MM.1S (cell line): ENCODE results near the gene PON2.

Experiments
- DNase-seq: peaks from one replicate; pipeline ENCODE4 v3.0.0-alpha.2; 2015
- H2AFZ ChIP-seq: fragments of 300-600 bp; sonication (generic); 2 replicates; pipeline ENCODE4 v1.6.0; 2016; ENCODE audit warnings: antibody characterized with exemption, low read length
- H3F3A ChIP-seq: fragments of 300-600 bp; sonication (generic); 2 replicates; pipeline ENCODE4 v1.6.1; 2016; ENCODE audit warnings: mild to moderate bottlenecking, antibody characterized with exemption, low read length, moderate library complexity, mixed read lengths; ENCODE audit not compliant: insufficient read depth
- H3K27ac ChIP-seq: fragments of 300-600 bp; sonication (generic); 2 replicates; pipeline ENCODE4 v1.5.1; 2016; ENCODE audit warnings: mild to moderate bottlenecking, low read length
- H3K27me3 ChIP-seq: fragments of 300-600 bp; sonication (generic); replicated peaks from 2 replicates; pipeline ENCODE4 v1.6.0; 2016; ENCODE audit warnings: low read length; ENCODE audit not compliant: insufficient read depth
- H3K36me3 ChIP-seq: fragments of 300-600 bp; sonication (generic); replicated peaks from 2 replicates; pipeline ENCODE4 v1.6.1; 2016; ENCODE audit warnings: mild to moderate bottlenecking, low read length, mixed read lengths; ENCODE audit not compliant: insufficient read depth
- H3K4me1 ChIP-seq: fragments of 300-600 bp; sonication (generic); 2 replicates; pipeline ENCODE4 v1.6.1; 2016; ENCODE audit warnings: low read length, mixed read lengths
- H3K4me2 ChIP-seq: fragments of 300-600 bp; sonication (generic); 2 replicates; pipeline ENCODE4 v1.6.0; 2016; ENCODE audit warnings: low read depth, low read length
- H3K4me3 ChIP-seq: fragments of 300-600 bp; sonication (generic); 2 replicates; pipeline ENCODE4 v1.5.1; 2016; ENCODE audit warnings: low read length, mixed read lengths
- H3K79me2 ChIP-seq: fragments of 300-600 bp; sonication (generic); 2 replicates; pipeline ENCODE4 v1.6.1; 2016; ENCODE audit warnings: mixed run types, low read length, mixed read lengths
- H3K9ac ChIP-seq: fragments of 300-600 bp; sonication (generic); 2 replicates; pipeline ENCODE4 v1.6.1; 2016; ENCODE audit warnings: low read length, mixed read lengths
- H3K9me2 ChIP-seq: fragments of 300-600 bp; sonication (generic); replicated peaks from 2 replicates; pipeline ENCODE4 v1.6.1; 2016; ENCODE audit warnings: mild to moderate bottlenecking, low read length, mixed read lengths; ENCODE audit not compliant: insufficient read depth
- H3K9me3 ChIP-seq: fragments of 300-600 bp; sonication (generic); replicated peaks from 2 replicates; pipeline ENCODE4 v1.6.1; 2016; ENCODE audit warnings: mild to moderate bottlenecking, low read length, mixed read lengths; ENCODE audit not compliant: insufficient read depth
- H4K20me1 ChIP-seq: fragments of 300-600 bp; sonication (generic); 2 replicates; pipeline ENCODE4 v1.6.1; 2016; ENCODE audit warnings: mild to moderate bottlenecking, low read length, moderate library complexity, mixed read lengths; ENCODE audit not compliant: insufficient read depth
- CTCF ChIP-seq: fragments of 300-600 bp; sonication (generic); IDR thresholded peaks from 2 replicates; pipeline ENCODE4 v1.5.1; 2016; ENCODE audit warnings: antibody characterized with exemption, low read length, mixed read lengths
- EZH2 ChIP-seq: fragments of 300-600 bp; sonication (generic); optimal IDR thresholded peaks from 2 replicates; pipeline ENCODE3; 2017; ENCODE audit warnings: low read depth, mild to moderate bottlenecking, antibody characterized with exemption, low read length, mixed read lengths
- EZH2phosphoT487 ChIP-seq: fragments of 300-600 bp; sonication (generic); IDR thresholded peaks from 2 replicates; pipeline ENCODE4 v1.6.1; 2018; ENCODE audit warnings: antibody characterized with exemption, low read length

Gene PON2

GRCh38 chr7:95365151-95365550 lies 69.7 kb downstream of the PON2 start:
- H3K9me2 ChIP-seq = 0 out of 2 replicates have a peak, but pooled peaks cover 3% of the 10 kb centered on the region
- no peaks in the 10 kb centered on the region for H3K4me1 ChIP-seq
- no peaks in the 10 kb centered on the region for H3K79me2 ChIP-seq
- H3K9ac ChIP-seq = no peak overlapping the region
- H3K36me3 ChIP-seq = no peaks in the 10 kb centered on the region
- H3K4me3 ChIP-seq = no peak overlapping the region
- H3K27ac ChIP-seq = no peak overlapping the region
- no peaks in the 10 kb centered on the region for H3K27me3 ChIP-seq
- H3K4me2 ChIP-seq = no peak overlapping the region
- no peak for DNase-seq
- H3F3A ChIP-seq = no peaks in the 10 kb centered on the region
- H4K20me1 ChIP-seq = no peaks in the 10 kb centered on the region
- H3K9me3 ChIP-seq = no peaks in the 10 kb centered on the region
- TF ChIP-seq EZH2phosphoT487 (no peak), EZH2 (no peak), CTCF (no peak)
- no peak overlapping the region for H2AFZ ChIP-seq

- H3K36me3 ChIP-seq = no peaks in the 10 kb centered on the region
- no peaks in the 10 kb centered on the region for H3F3A ChIP-seq
- H2AFZ ChIP-seq = no peak overlapping the region
- DNase-seq = no peak
- H3K4me1 ChIP-seq = no peaks in the 10 kb centered on the region
- H3K9me3 ChIP-seq = no peaks in the 10 kb centered on the region
- H3K4me2 ChIP-seq = no peak overlapping the region
- no peaks in the 10 kb centered on the region for H3K9me2 ChIP-seq
- no peaks in the 10 kb centered on the region for H3K79me2 ChIP-seq
- TF ChIP-seq EZH2phosphoT487 (no peak), EZH2 (no peak), CTCF (no peak)
- no peak overlapping the region for H3K9ac ChIP-seq
- no peak overlapping the region for H3K27ac ChIP-seq
- H4K20me1 ChIP-seq = no peaks in the 10 kb centered on the region
- H3K4me3 ChIP-seq = no peak overlapping the region
- no peaks in the 10 kb centered on the region for H3K27me3 ChIP-seq
Measured at GRCh38 chr7:95357623-95358022, 77.2 kb downstream of the PON2 start.
